Astrocyte (in vitro differentiated cells and primary cell): Measurements from ENCODE around the gene PINK1. TPM values are rescaled to one million over a fixed set of nuclear protein-coding genes. Genes with fewer than 3 reads are reported as not detected.
A peak's percentile ranks its signal among the peaks of the same experiment; 100 is the strongest.

Source experiments
- DNase-seq: peaks from one replicate; pipeline ENCODE4 v3.0.0-alpha.2; 2010; ENCODE audit warnings: low read depth
- FAIRE-seq: peaks from 2 replicates; lab custom pipeline; 2011; peaks lifted over from hg19 to GRCh38; lab: Jason Lieb, UNC
- H2AFZ ChIP-seq: 2 replicates; pipeline ENCODE4 v1.6.0; 2012; ENCODE audit warnings: low read depth, low read length, inconsistent platforms
- H3K27ac ChIP-seq: 2 replicates; pipeline ENCODE4 v1.5.1; 2011; ENCODE audit warnings: low read depth, low read length, inconsistent platforms
- H3K27me3 ChIP-seq: 2 replicates; pipeline ENCODE4 v1.6.0; 2011; ENCODE audit warnings: low read length, inconsistent platforms; ENCODE audit not compliant: insufficient read depth
- H3K36me3 ChIP-seq: 2 replicates; pipeline ENCODE4 v1.5.1; 2011; ENCODE audit warnings: low read length, inconsistent platforms; ENCODE audit not compliant: insufficient read depth
- H3K4me1 ChIP-seq: 2 replicates; pipeline ENCODE4 v1.5.1; 2011; ENCODE audit warnings: low read length, inconsistent platforms; ENCODE audit not compliant: insufficient read depth
- H3K4me2 ChIP-seq: 2 replicates; pipeline ENCODE4 v1.6.0; 2012; ENCODE audit warnings: low read length, inconsistent platforms
- H3K4me3 ChIP-seq: 2 replicates; pipeline ENCODE4 v1.5.1; 2011; ENCODE audit warnings: low read depth, mild to moderate bottlenecking, low read length, inconsistent platforms; ENCODE audit not compliant: insufficient read depth
- H3K79me2 ChIP-seq: 2 replicates; pipeline ENCODE4 v1.6.0; 2012; ENCODE audit warnings: mild to moderate bottlenecking, low read length, inconsistent platforms; ENCODE audit not compliant: insufficient read depth
- H3K9ac ChIP-seq: 2 replicates; pipeline ENCODE4 v1.6.0; 2012; ENCODE audit warnings: mild to moderate bottlenecking, low read length, inconsistent platforms
- H3K9me3 ChIP-seq: 2 replicates; pipeline ENCODE4 v1.5.1; 2012; ENCODE audit warnings: low read depth, mild to moderate bottlenecking, low read length, inconsistent platforms; ENCODE audit not compliant: insufficient read depth
- H4K20me1 ChIP-seq: 2 replicates; pipeline ENCODE4 v1.6.0; 2012; ENCODE audit warnings: low read length, inconsistent platforms; ENCODE audit not compliant: insufficient read depth
- H3K27ac Mint-ChIP-seq: one replicate; pipeline ENCODE4 v1.8.0; 2021; ENCODE audit warnings: mild to moderate bottlenecking, mixed read lengths; ENCODE audit not compliant: unreplicated experiment
- H3K27me3 Mint-ChIP-seq: one replicate; pipeline ENCODE4 v1.8.0; 2021; ENCODE audit warnings: low read depth, mixed read lengths; ENCODE audit not compliant: unreplicated experiment
- H3K36me3 Mint-ChIP-seq: one replicate; pipeline ENCODE4 v1.8.0; 2021; ENCODE audit warnings: low read depth, mixed read lengths; ENCODE audit not compliant: unreplicated experiment
- H3K4me1 Mint-ChIP-seq: one replicate; pipeline ENCODE4 v1.8.0; 2021; ENCODE audit warnings: low read depth, mixed read lengths; ENCODE audit not compliant: unreplicated experiment
- H3K4me3 Mint-ChIP-seq: one replicate; pipeline ENCODE4 v1.8.0; 2021; ENCODE audit warnings: mild to moderate bottlenecking, moderate library complexity, mixed read lengths; ENCODE audit not compliant: unreplicated experiment
- H3K9me3 Mint-ChIP-seq: one replicate; pipeline ENCODE4 v1.8.0; 2021; ENCODE audit warnings: mild to moderate bottlenecking, mixed read lengths; ENCODE audit not compliant: unreplicated experiment
- CTCF ChIP-seq: IDR thresholded peaks from 2 replicates; pipeline ENCODE4 v1.5.1; 2011; ENCODE audit warnings: low read depth, mild to moderate bottlenecking, inconsistent platforms, low read length, moderate library complexity; ENCODE audit not compliant: insufficient read depth
- EZH2 ChIP-seq: IDR thresholded peaks from 2 replicates; pipeline ENCODE4 v1.6.1; 2012; ENCODE audit warnings: mild to moderate bottlenecking, low read length, inconsistent platforms; ENCODE audit not compliant: insufficient read depth
- total RNA-seq: library from RNA; stranded (reverse); gene quantifications from 2 replicates; pipeline ENCODE4 v1.2.1, GENCODE V29; 2021

PINK1 gene
- total RNA-seq, 1 donor from 2014 or later, result 25.6 TPM

DNA sequence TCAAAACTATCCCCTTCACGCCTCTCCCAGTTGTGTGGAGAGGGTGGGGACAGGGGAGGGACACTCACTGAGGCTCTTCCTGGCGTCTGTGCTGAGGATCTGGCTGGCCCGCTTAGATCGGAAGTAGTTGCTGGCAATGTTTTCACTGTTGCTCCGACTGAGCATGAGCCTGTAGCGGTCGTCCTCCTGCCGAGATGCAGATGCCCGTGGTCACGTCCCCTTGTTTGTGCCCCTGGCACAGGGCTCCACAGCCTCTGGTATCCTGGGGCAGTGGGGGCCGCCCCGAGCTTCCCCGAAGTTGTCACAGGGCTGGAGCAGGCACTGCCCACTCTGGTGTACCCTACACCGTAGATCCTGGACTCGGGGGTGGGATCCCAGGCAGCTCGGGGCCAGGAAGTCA, 32.9 kb downstream of the PINK1 start:
- Histone ChIP-seq H3K36me3 (no peaks in the 10 kb centered on the region), H3K4me2 (no peak overlapping the region), H3K4me1 (peaks cover 3% of the 10 kb centered on the region), H3K27ac (no peak overlapping the region), H4K20me1 (no peaks in the 10 kb centered on the region), H3K79me2 (peaks cover 1% of the 10 kb centered on the region), H3K27me3 (no peaks in the 10 kb centered on the region), H3K9ac (no peak overlapping the region), H3K9me3 (no peaks in the 10 kb centered on the region), H2AFZ (no peak overlapping the region), H3K4me3 (no peak overlapping the region)
- no peaks in the 10 kb centered on the region for H3K27me3 Mint-ChIP-seq
- TF ChIP-seq CTCF (no peak), EZH2 (no peak)
- no peaks in the 10 kb centered on the region for H3K4me1 Mint-ChIP-seq
- no peak for FAIRE-seq
- DNase-seq, result no peak
- H3K36me3 Mint-ChIP-seq, result no peaks in the 10 kb centered on the region
- no peak overlapping the region for H3K4me3 Mint-ChIP-seq
- H3K9me3 Mint-ChIP-seq, result no peaks in the 10 kb centered on the region
- H3K27ac Mint-ChIP-seq, result no peak overlapping the region

DNA sequence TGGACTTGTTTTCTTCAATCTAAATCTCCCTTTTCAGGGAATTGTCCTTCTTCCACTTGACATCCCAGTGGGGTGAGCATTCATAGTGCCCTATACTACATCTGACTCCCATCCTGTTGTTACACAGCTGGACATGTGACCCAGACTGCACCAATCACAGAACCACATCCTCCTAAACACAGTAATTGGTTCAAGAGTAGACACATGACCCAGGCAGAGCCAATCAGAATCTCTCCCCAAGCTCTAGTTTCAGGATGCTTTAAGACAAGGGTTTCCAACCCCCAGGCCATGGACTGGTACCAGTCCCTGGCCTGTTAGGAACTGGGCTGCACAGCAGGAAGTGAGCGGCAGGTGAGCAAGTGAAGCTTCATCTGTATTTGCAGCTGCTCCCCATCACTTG, 33.5 kb downstream of the PINK1 start:
- Histone ChIP-seq H3K36me3 (no peaks in the 10 kb centered on the region), H4K20me1 (no peaks in the 10 kb centered on the region), H3K4me2 (no peak overlapping the region), H3K9me3 (no peaks in the 10 kb centered on the region), H3K27me3 (no peaks in the 10 kb centered on the region), H2AFZ (peak overlapping the region; percentile 30), H3K27ac (no peak overlapping the region), H3K4me3 (no peak overlapping the region), H3K79me2 (no peaks in the 10 kb centered on the region), H3K4me1 (peaks cover 3% of the 10 kb centered on the region), H3K9ac (no peak overlapping the region)
- no peak for TF ChIP-seq EZH2
- no peak overlapping the region for H3K27ac Mint-ChIP-seq
- H3K9me3 Mint-ChIP-seq, result no peaks in the 10 kb centered on the region
- no peak for DNase-seq
- FAIRE-seq, result no peak
- H3K4me3 Mint-ChIP-seq, result no peak overlapping the region
- no peaks in the 10 kb centered on the region for H3K36me3 Mint-ChIP-seq
- no peaks in the 10 kb centered on the region for H3K4me1 Mint-ChIP-seq
- H3K27me3 Mint-ChIP-seq, result no peaks in the 10 kb centered on the region

DNA sequence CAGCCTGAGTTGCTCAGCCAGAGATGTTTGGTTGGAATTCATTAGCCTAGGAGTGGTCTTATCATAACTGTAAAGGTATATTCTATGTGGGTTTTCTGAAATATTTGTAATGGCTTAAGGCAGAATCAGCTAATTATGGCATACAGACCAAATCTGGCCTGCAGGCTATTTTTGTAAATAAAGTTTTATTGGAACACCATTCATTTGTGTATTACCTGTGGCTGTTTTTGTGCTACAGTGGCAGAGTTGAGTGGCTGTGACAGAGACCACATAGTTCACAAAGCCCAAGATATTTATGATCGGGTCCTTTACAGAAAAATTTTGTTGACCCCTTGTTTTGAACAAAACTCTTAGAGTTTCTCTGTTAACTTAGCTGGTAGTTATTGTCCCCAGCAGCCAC, 35.3 kb downstream of the PINK1 start:
- H3K9me3 ChIP-seq, result no peaks in the 10 kb centered on the region
- H4K20me1 ChIP-seq, result no peaks in the 10 kb centered on the region
- no peak overlapping the region for H3K4me2 ChIP-seq
- Mint-ChIP-seq H3K27me3 (no peaks in the 10 kb centered on the region), H3K27ac (no peak overlapping the region), H3K4me1 (no peaks in the 10 kb centered on the region), H3K36me3 (peaks cover 2% of the 10 kb centered on the region), H3K9me3 (peaks cover 3% of the 10 kb centered on the region), H3K4me3 (no peak overlapping the region)
- DNase-seq, result no peak
- no peak overlapping the region for H2AFZ ChIP-seq
- FAIRE-seq, result no peak
- TF ChIP-seq EZH2 (no peak), CTCF (no peak)
- H3K27me3 ChIP-seq, result no peaks in the 10 kb centered on the region
- no peak overlapping the region for H3K27ac ChIP-seq
- no peak overlapping the region for H3K9ac ChIP-seq
- no peaks in the 10 kb centered on the region for H3K4me1 ChIP-seq
- H3K36me3 ChIP-seq, result no peaks in the 10 kb centered on the region
- H3K79me2 ChIP-seq, result no peaks in the 10 kb centered on the region
- H3K4me3 ChIP-seq, result no peak overlapping the region
